Measurements from ENCODE around the gene CDV3. TPM values are rescaled to one million over a fixed set of nuclear protein-coding genes. Genes with fewer than 3 reads are reported as not detected.
"Not testable (repeated sequence)": the region's sequence is repeated elsewhere in the genome, so short reads cannot be mapped to it uniquely, and the experiment has no call there.

Gene CDV3
- total and polyA plus RNA-seq, 9 of the 15 experiments (the other 6 are each of a cell fraction or from before 2014, with no cell fraction given): 72.3 to 273 (median 116) TPM

DNA sequence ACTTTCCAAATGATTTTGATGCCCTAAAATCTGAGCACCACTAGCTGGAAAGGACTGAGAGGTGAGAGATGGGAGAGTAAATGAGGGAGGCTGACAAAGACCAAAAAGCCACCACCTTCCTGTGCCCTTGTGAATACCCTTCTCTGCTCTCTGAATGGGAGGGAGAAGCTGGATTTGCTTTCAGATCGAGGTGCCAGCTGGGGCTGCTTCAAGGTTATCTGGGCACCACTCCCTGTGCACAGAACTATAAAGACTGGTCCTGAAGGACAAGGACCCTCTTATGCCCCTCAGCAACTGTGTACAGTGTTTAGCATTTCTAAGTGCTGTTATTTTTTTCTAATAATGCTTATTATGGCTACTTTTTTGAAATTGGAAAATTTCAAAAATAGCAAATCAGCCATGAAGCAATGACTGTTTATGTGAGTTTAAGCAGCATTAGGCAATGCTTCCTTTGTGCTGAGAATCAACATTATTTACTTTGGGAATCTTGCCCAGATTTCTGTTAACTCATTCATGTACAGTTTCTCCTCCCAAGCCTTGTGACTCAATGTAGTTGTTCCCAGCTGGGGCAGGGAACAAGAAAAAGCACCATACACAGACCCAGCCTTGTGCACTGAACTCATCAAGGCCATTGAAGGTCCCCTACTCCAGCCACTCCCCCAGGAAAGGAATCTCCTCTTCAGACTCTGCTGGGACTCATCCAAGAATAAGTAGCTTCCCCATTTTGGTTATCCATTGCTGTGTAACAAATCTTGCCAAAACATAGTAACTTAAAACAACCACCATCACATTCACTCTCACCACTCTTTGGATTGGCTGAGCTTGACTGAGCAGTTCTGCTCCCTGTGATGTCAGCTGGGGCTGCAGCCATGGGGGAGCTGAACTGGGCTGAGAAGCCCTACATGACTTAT is 37.3 kb upstream of the CDV3 start (continued):
- TF ChIP-seq, protein P1, sequence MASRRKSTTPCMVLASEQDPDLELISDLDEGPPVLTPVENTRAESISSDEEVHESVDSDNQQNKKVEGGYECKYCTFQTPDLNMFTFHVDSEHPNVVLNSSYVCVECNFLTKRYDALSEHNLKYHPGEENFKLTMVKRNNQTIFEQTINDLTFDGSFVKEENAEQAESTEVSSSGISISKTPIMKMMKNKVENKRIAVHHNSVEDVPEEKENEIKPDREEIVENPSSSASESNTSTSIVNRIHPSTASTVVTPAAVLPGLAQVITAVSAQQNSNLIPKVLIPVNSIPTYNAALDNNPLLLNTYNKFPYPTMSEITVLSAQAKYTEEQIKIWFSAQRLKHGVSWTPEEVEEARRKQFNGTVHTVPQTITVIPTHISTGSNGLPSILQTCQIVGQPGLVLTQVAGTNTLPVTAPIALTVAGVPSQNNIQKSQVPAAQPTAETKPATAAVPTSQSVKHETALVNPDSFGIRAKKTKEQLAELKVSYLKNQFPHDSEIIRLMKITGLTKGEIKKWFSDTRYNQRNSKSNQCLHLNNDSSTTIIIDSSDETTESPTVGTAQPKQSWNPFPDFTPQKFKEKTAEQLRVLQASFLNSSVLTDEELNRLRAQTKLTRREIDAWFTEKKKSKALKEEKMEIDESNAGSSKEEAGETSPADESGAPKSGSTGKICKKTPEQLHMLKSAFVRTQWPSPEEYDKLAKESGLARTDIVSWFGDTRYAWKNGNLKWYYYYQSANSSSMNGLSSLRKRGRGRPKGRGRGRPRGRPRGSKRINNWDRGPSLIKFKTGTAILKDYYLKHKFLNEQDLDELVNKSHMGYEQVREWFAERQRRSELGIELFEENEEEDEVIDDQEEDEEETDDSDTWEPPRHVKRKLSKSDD (conservative IDR thresholded peaks at IDR 0.05; ENCODE audit: low read length): no peak
- TF ChIP-seq, protein P2, sequence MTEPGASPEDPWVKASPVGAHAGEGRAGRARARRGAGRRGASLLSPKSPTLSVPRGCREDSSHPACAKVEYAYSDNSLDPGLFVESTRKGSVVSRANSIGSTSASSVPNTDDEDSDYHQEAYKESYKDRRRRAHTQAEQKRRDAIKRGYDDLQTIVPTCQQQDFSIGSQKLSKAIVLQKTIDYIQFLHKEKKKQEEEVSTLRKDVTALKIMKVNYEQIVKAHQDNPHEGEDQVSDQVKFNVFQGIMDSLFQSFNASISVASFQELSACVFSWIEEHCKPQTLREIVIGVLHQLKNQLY (CRISPR knock-in tag; conservative IDR thresholded peaks at IDR 0.05): no peak
- TF ChIP-seq CBFA2T2 (conservative IDR thresholded peaks at IDR 0.05) (no peak), HIVEP1 (CRISPR knock-in tag; IDR thresholded peaks at IDR 0.05) (no peak), MYNN (IDR thresholded peaks at IDR 0.05) (no peak), MYNN (CRISPR knock-in tag; IDR thresholded peaks at IDR 0.05) (no peak), PTBP1 (IDR thresholded peaks at IDR 0.05; ENCODE audit: low read depth, low read length) (no peak), RBFOX2 (IDR thresholded peaks at IDR 0.05; ENCODE audit: low read depth, low read length) (no peak)
- TF ChIP-seq, protein P3, sequence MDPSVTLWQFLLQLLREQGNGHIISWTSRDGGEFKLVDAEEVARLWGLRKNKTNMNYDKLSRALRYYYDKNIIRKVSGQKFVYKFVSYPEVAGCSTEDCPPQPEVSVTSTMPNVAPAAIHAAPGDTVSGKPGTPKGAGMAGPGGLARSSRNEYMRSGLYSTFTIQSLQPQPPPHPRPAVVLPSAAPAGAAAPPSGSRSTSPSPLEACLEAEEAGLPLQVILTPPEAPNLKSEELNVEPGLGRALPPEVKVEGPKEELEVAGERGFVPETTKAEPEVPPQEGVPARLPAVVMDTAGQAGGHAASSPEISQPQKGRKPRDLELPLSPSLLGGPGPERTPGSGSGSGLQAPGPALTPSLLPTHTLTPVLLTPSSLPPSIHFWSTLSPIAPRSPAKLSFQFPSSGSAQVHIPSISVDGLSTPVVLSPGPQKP (CRISPR knock-in tag; IDR thresholded peaks at IDR 0.05): no peak

DNA sequence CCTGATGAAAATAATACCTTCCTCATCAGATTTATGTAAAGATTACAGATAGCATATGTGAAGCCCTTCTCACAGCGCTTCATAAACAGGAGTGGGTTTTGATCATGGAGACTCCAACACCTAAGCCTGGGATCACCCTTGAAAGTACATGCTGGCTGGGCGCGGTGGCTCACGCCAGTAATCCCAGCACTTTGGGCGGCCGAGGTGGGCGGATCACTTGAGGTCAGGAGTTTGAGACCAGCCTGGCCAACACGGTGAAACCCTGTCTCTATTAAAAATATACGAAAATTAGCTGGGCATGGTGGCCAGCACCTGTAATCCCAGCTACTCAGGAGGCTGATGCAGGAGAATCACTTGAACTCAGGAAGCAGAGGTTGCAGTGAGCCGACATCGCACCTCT is 36.4 kb upstream of the CDV3 start:
- 3% methylated on average over 11 of the region's 11 CpGs for WGBS (ENCODE audit: insufficient coverage, low coverage, missing lambda C conversion rate)
- H3K79me2 ChIP-seq (ENCODE audit: control insufficient read depth, insufficient read depth, low read length); BruUV-seq (replicated peaks); ATAC-seq; intact Hi-C loops (cut with micrococcal nuclease); H3K9me3 ChIP-seq (replicated peaks; ENCODE audit: control insufficient read depth, insufficient read depth, low read depth, low read length); H3K4me1 ChIP-seq (replicated peaks in 1 of 2; ENCODE audit: control insufficient read depth in 2 of 2, insufficient read depth in 2 of 2, low read length in 2 of 2); H3K4me3 ChIP-seq; H3K27ac ChIP-seq (ENCODE audit: extremely low read depth, low read depth, low read length); DNase-seq (ENCODE audit: extremely low read depth in 1 of 4, low spot score in 3 of 4); in situ Hi-C loops (cut with MboI); H2AFZ ChIP-seq (ENCODE audit: low read depth, low read length); H3K9me1 ChIP-seq (ENCODE audit: control insufficient read depth, insufficient read depth, low read length); POLR2A ChIA-PET; FAIRE-seq; CTCF ChIA-PET (ENCODE audit: low intra/inter-chr PET ratio); H4K20me1 ChIP-seq (replicated peaks; ENCODE audit: control insufficient read depth, insufficient read depth, low read length); H3K27me3 ChIP-seq (ENCODE audit: control insufficient read depth in 2 of 2, insufficient read depth in 2 of 2, low read length in 2 of 2); H3K36me3 ChIP-seq (ENCODE audit: control insufficient read depth, insufficient read depth, low read length); H3K4me2 ChIP-seq (ENCODE audit: insufficient read depth, low read length); H3K9ac ChIP-seq (ENCODE audit: insufficient read depth in 1 of 2, low read depth in 2 of 2, low read length in 2 of 2): not testable (repeated sequence)
